Choroid plexus epithelial cell (primary cell): ENCODE results near the gene DNASE1L1.

Experiments used
- DNase-seq: peaks from one replicate; pipeline ENCODE4 v3.0.0-alpha.2; 2010; ENCODE audit warnings: low read depth
- H3K4me3 ChIP-seq: 2 replicates; pipeline ENCODE4 v1.5.1; 2011; ENCODE audit warnings: low read depth, mild to moderate bottlenecking, control low read depth, low read length, moderate library complexity
- CTCF ChIP-seq: conservative IDR thresholded peaks from 2 replicates; pipeline ENCODE4 v1.5.1; 2011; ENCODE audit warnings: low read depth, mild to moderate bottlenecking, control low read depth, inconsistent platforms, low read length, moderate library complexity

The DNASE1L1 gene

GRCh38 chrX:154409222-154409871 lies at the start of gene DNASE1L1:
TSS of gene DNASE1L1 (minus strand) at chrX:154409254. CDS start at chrX:154405568, 3,686 bp downstream.
- TF ChIP-seq CTCF, result no peak
- peak; percentile 82 for DNase-seq
- H3K4me3 ChIP-seq, result peak within 1 kb of the TSS; percentile 56

GRCh38 chrX:154458116-154458953 lies 49.3 kb upstream of the DNASE1L1 start, which contains the start of gene PLXNA3:
TSS of gene PLXNA3 (plus strand) at chrX:154458281. CDS start at chrX:154460184, 1,903 bp downstream.
- TF ChIP-seq CTCF, result no peak
- DNase-seq, result peak; percentile 37
- H3K4me3 ChIP-seq, result peak within 1 kb of the TSS; percentile 70

- no peak for DNase-seq
- TF ChIP-seq CTCF, result no peak
- H3K4me3 ChIP-seq, result peak overlapping the region; percentile 70
Measured at GRCh38 chrX:154457491-154458115, 48.5 kb upstream of the DNASE1L1 start.

GRCh38 chrX:154452823-154453222 lies 43.8 kb upstream of the DNASE1L1 start:
- no peak for DNase-seq
- no peak for TF ChIP-seq CTCF

GRCh38 chrX:154450312-154450711 lies 41.3 kb upstream of the DNASE1L1 start:
- H3K4me3 ChIP-seq, result no peak overlapping the region
- no peak for TF ChIP-seq CTCF
- DNase-seq, result no peak

More at GRCh38 chrX:154452823-154453222, 43.8 kb upstream of the DNASE1L1 start:
- no peak overlapping the region for H3K4me3 ChIP-seq

- no peak for TF ChIP-seq CTCF
- DNase-seq, result no peak
Measured at GRCh38 chrX:154449618-154450017, 40.6 kb upstream of the DNASE1L1 start.

More at GRCh38 chrX:154449618-154450017, 40.6 kb upstream of the DNASE1L1 start:
- H3K4me3 ChIP-seq, result no peak overlapping the region
